T-cell (primary cell): ENCODE results near the gene ANO2. TPM values are rescaled to one million over a fixed set of nuclear protein-coding genes. Genes with fewer than 3 reads are reported as not detected.

ENCODE experiments used
- ATAC-seq, 4 experiments: fragments of 200-7000 bp in 3 of 4; fragments of 150-1000 bp in 1 of 4; cut with Tn5 transposase; replicated peaks in 1 of 4; 1 replicate in 3 of 4; 2 replicates in 1 of 4; pipeline ENCODE4 v1.10.0; 2021; ENCODE audit warnings: moderate library complexity in 3 of 4, mild to moderate bottlenecking in 2 of 4, moderate number of reproducible peaks in 1 of 4
- CTCF ChIA-PET, 2 donors: fragments of 300-600 bp; sonication (Branson Sonifier 250); formaldehyde crosslinking; loops; one replicate each; lab custom pipeline; 2022; ENCODE audit warnings: antibody characterized with exemption in 2 of 2; lab: Charles Lee
- POLR2A ChIA-PET, 2 donors: fragments of 300-600 bp; sonication (Branson Sonifier 250); formaldehyde crosslinking; loops; one replicate each; lab custom pipeline; 2022; ENCODE audit warnings: antibody characterized with exemption in 2 of 2; lab: Charles Lee
- DNase-seq, 35 experiments: peaks; one replicate each; pipeline versions ENCODE4 v3.0.0 to v3.0.0-alpha.2; 2013 to 2023
- H3K27ac ChIP-seq: one replicate; pipeline ENCODE4 v1.5.1; 2013; ENCODE audit warnings: low read length
- H3K27me3 ChIP-seq, 2 experiments: replicated peaks in 1 of 2; 1 replicate in 1 of 2; 2 replicates in 1 of 2; pipeline versions ENCODE4 v1.6.1 to v1.7.0; 2013; ENCODE audit warnings: low read length in 1 of 2, mixed read lengths in 1 of 2; ENCODE audit not compliant: control insufficient read depth in 2 of 2, insufficient read depth in 2 of 2; ENCODE audit errors: extremely low read depth in 1 of 2
- H3K36me3 ChIP-seq, 2 donors: 1 replicate in 1 of 2; 2 replicates in 1 of 2; pipeline versions ENCODE4 v1.6.1 to v1.7.0; 2013; ENCODE audit warnings: low read length in 1 of 2; ENCODE audit not compliant: control insufficient read depth in 2 of 2, insufficient read depth in 1 of 2; ENCODE audit errors: extremely low read depth in 1 of 2
- H3K4me1 ChIP-seq, 2 experiments: 1 replicate in 1 of 2; 2 replicates in 1 of 2; pipeline versions ENCODE4 v1.6.1 to v1.7.0; 2013; ENCODE audit warnings: low read length in 2 of 2, mixed read lengths in 1 of 2; ENCODE audit not compliant: insufficient read depth in 2 of 2, control insufficient read depth in 1 of 2; ENCODE audit errors: extremely low read depth in 1 of 2
- H3K4me3 ChIP-seq, 2 donors: 1 replicate in 1 of 2; 2 replicates in 1 of 2; pipeline versions ENCODE4 v1.5.1 to v1.7.0; 2013; ENCODE audit warnings: mild to moderate bottlenecking in 2 of 2, low read length in 1 of 2, moderate library complexity in 1 of 2; ENCODE audit not compliant: control insufficient read depth in 1 of 2; ENCODE audit errors: extremely low read depth in 1 of 2
- H3K9me3 ChIP-seq: 2 replicates; pipeline ENCODE4 v1.7.0; 2013
- H3K27ac Mint-ChIP-seq, 2 donors: one replicate each; pipeline ENCODE4 v1.8.0; 2020 to 2021; ENCODE audit warnings: mild to moderate bottlenecking in 2 of 2, mixed read lengths in 2 of 2
- H3K27me3 Mint-ChIP-seq, 2 donors: one replicate each; pipeline ENCODE4 v1.8.0; 2021 to 2022; ENCODE audit warnings: mixed read lengths in 2 of 2
- H3K36me3 Mint-ChIP-seq: one replicate; pipeline ENCODE4 v1.8.0; 2021; ENCODE audit warnings: mixed read lengths
- H3K4me1 Mint-ChIP-seq, 3 donors: one replicate each; pipeline ENCODE4 v1.8.0; 2020 to 2022; ENCODE audit warnings: mixed read lengths in 3 of 3, mild to moderate bottlenecking in 1 of 3
- H3K4me3 Mint-ChIP-seq, 3 donors: one replicate each; pipeline ENCODE4 v1.8.0; 2020 to 2022; ENCODE audit warnings: mild to moderate bottlenecking in 3 of 3, mixed read lengths in 3 of 3, moderate library complexity in 3 of 3
- H3K9me3 Mint-ChIP-seq, 3 donors: one replicate each; pipeline ENCODE4 v1.8.0; 2020 to 2022; ENCODE audit warnings: mixed read lengths in 3 of 3
- WGBS: methylation state at CpG from one replicate; pipeline ENCODE4 v1.1.5; 2013; ENCODE audit warnings: missing lambda C conversion rate; ENCODE audit not compliant: insufficient coverage; 5-methylcytosine and 5-hydroxymethylcytosine counted together
- total RNA-seq, 35 experiments: library from RNA in 6 of 35; stranded (reverse) in 6 of 35; fragments of 120-200 nt in 1 of 35; gene quantifications; one replicate each; pipeline versions ENCODE4 v1.2.1 to v1.2.4 and lab custom pipeline; 2013 to 2026

Gene ANO2
- total RNA-seq, 5 donors from 2014 or later (not counting 1 experiment from before 2014, with no cell fraction given), result not detected

- WGBS, result no CpG with 5 or more reads among the region's 1 CpG
- POLR2A ChIA-PET, result no interaction called here
- ATAC-seq (no peak), DNase-seq (no peak)
- Mint-ChIP-seq H3K4me3 (no peak overlapping the region), H3K9me3 (no peaks in the 10 kb centered on the region), H3K4me1 (no peaks in the 10 kb centered on the region), H3K27ac (no peak overlapping the region), H3K36me3 (no peaks in the 10 kb centered on the region), H3K27me3 (peaks cover 10 to 26% of the 10 kb centered on the region in 2 donors)
- Histone ChIP-seq H3K27ac (no peak overlapping the region), H3K9me3 (no peaks in the 10 kb centered on the region), H3K4me1 (no peaks in the 10 kb centered on the region), H3K27me3 (peaks cover 0 to 15% of the 10 kb centered on the region in 2 experiments), H3K4me3 (no peak overlapping the region), H3K36me3 (no peaks in the 10 kb centered on the region)
- CTCF ChIA-PET, result no interaction called here
Observed at GRCh38 chr12:5570416-5570815, 374.6 kb downstream of the ANO2 start.

GRCh38 chr12:5568325-5568981 is 376.6 kb downstream of the ANO2 start:
- H3K27me3 ChIP-seq, result peaks cover 0 to 20% of the 10 kb centered on the region in 2 experiments
- no peaks in the 10 kb centered on the region for H3K36me3 ChIP-seq
- no peaks in the 10 kb centered on the region for H3K36me3 Mint-ChIP-seq
- H3K9me3 Mint-ChIP-seq, result no peaks in the 10 kb centered on the region
- no peaks in the 10 kb centered on the region for H3K4me1 Mint-ChIP-seq
- ChIA-PET CTCF (no interaction called here), POLR2A (interaction anchor here in 1 of 2 donors (0.5 kb wide), 1 partner anchor 109 kb away, joined by 3 read pairs; no protein-coding TSS in a partner anchor)
- H3K27ac ChIP-seq, result no peak overlapping the region
- no peaks in the 10 kb centered on the region for H3K4me1 ChIP-seq
- no peak for ATAC-seq
- peaks cover 10 to 22% of the 10 kb centered on the region in 2 donors for H3K27me3 Mint-ChIP-seq
- no peaks in the 10 kb centered on the region for H3K9me3 ChIP-seq
- no peak overlapping the region for H3K4me3 Mint-ChIP-seq
- no peak overlapping the region for H3K4me3 ChIP-seq
- DNase-seq, result no peak
- WGBS, result 89% methylated on average over 3 of the region's 17 CpGs
- no peak overlapping the region for H3K27ac Mint-ChIP-seq

GRCh38 chr12:5567016-5567725 is 377.9 kb downstream of the ANO2 start:
- CTCF ChIA-PET, result interaction anchor here in 1 of 2 donors (0.7 kb wide), 1 partner anchor 67 kb away, joined by 3 read pairs; no protein-coding TSS in a partner anchor
- ATAC-seq (no peak), DNase-seq (no peak)
- Mint-ChIP-seq H3K27me3 (peaks cover 10 to 16% of the 10 kb centered on the region in 2 donors), H3K4me1 (no peaks in the 10 kb centered on the region), H3K9me3 (no peaks in the 10 kb centered on the region), H3K36me3 (no peaks in the 10 kb centered on the region), H3K27ac (no peak overlapping the region), H3K4me3 (no peak overlapping the region)
- peaks cover 0 to 18% of the 10 kb centered on the region in 2 experiments for H3K27me3 ChIP-seq
- H3K27ac ChIP-seq, result no peak overlapping the region
- H3K4me3 ChIP-seq, result no peak overlapping the region
- H3K4me1 ChIP-seq, result no peaks in the 10 kb centered on the region
- H3K9me3 ChIP-seq, result no peaks in the 10 kb centered on the region
- 68% methylated on average over 7 of the region's 14 CpGs for WGBS
- H3K36me3 ChIP-seq, result no peaks in the 10 kb centered on the region
- POLR2A ChIA-PET, result interaction anchor here in 1 of 2 donors (0.5 kb wide), 1 partner anchor 732 kb away, joined by 3 read pairs; no protein-coding TSS in a partner anchor

GRCh38 chr12:5565933-5566599 is 379.0 kb downstream of the ANO2 start:
- H3K9me3 ChIP-seq, result no peaks in the 10 kb centered on the region
- ChIA-PET POLR2A (no interaction called here), CTCF (no interaction called here)
- H3K4me1 ChIP-seq, result no peaks in the 10 kb centered on the region
- ATAC-seq (no peak), DNase-seq (no peak)
- peaks cover 0 to 17% of the 10 kb centered on the region in 2 experiments for H3K27me3 ChIP-seq
- Mint-ChIP-seq H3K4me3 (no peak overlapping the region), H3K9me3 (no peaks in the 10 kb centered on the region), H3K27ac (no peak overlapping the region), H3K27me3 (peaks cover 8 to 15% of the 10 kb centered on the region in 2 donors), H3K36me3 (no peaks in the 10 kb centered on the region), H3K4me1 (no peaks in the 10 kb centered on the region)
- H3K4me3 ChIP-seq, result no peak overlapping the region
- H3K27ac ChIP-seq, result no peak overlapping the region
- 82% methylated on average over 3 of the region's 3 CpGs for WGBS
- no peaks in the 10 kb centered on the region for H3K36me3 ChIP-seq

DNA sequence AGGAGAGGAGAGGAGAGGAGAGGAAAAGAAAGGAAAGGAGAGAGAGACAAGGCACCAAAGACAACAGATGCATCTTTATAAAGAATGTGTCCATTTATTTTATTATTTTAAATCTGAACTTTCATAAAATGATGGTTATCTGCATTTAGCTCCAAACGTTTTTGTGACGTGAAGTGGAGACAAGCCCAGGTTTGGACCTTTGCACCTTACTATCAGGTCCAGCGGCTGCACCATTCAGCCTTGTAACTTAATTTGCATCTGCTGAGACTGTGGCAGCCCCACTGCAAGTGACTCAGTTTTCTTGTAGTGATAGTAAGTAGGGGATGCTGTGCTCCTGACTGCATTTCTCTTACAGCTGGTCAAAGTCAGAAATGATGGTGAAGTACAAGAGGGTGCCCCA is 382.5 kb downstream of the ANO2 start:
- Mint-ChIP-seq H3K4me1 (no peaks in the 10 kb centered on the region), H3K9me3 (no peaks in the 10 kb centered on the region), H3K36me3 (no peaks in the 10 kb centered on the region), H3K27ac (no peak overlapping the region), H3K4me3 (no peak overlapping the region), H3K27me3 (peaks cover 6 to 13% of the 10 kb centered on the region in 2 donors)
- 80% methylated on average over 1 of the region's 3 CpGs for WGBS
- no peaks in the 10 kb centered on the region for H3K36me3 ChIP-seq
- H3K4me3 ChIP-seq, result no peak overlapping the region
- no peaks in the 10 kb centered on the region for H3K9me3 ChIP-seq
- ATAC-seq (no peak), DNase-seq (no peak)
- ChIA-PET CTCF (no interaction called here), POLR2A (no interaction called here)
- no peak overlapping the region for H3K27ac ChIP-seq
- peaks cover 0 to 11% of the 10 kb centered on the region in 2 experiments for H3K27me3 ChIP-seq
- H3K4me1 ChIP-seq, result no peaks in the 10 kb centered on the region

DNA sequence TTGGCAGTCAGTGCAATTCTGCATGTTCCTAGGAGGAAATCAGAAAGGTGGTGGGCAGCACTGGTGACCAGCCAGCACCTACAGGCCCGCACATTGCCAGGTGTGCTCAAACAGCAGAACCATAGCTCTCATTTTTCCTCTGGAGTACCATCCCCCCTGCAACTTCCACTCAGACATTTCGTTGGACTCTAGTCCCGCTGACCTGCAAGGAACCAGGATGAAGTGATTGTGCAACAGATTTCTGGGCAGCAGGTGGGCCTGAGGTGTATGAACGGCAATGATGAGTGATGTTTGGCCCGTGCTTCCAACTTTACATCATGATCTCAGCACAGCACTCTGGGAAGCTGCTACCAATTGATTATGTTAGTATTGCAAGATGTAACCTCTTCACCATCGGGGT is 383.2 kb downstream of the ANO2 start:
- no peaks in the 10 kb centered on the region for H3K4me1 Mint-ChIP-seq
- Histone ChIP-seq H3K4me1 (no peaks in the 10 kb centered on the region), H3K27ac (no peak overlapping the region), H3K36me3 (no peaks in the 10 kb centered on the region), H3K4me3 (no peak overlapping the region), H3K9me3 (no peaks in the 10 kb centered on the region), H3K27me3 (peaks cover 0 to 8% of the 10 kb centered on the region in 2 experiments)
- no peaks in the 10 kb centered on the region for H3K9me3 Mint-ChIP-seq
- CTCF ChIA-PET, result no interaction called here
- ATAC-seq (no peak), DNase-seq (no peak)
- POLR2A ChIA-PET, result no interaction called here
- no peak overlapping the region for H3K4me3 Mint-ChIP-seq
- H3K27ac Mint-ChIP-seq, result no peak overlapping the region
- no CpG with 5 or more reads among the region's 6 CpGs for WGBS
- H3K36me3 Mint-ChIP-seq, result no peaks in the 10 kb centered on the region
- H3K27me3 Mint-ChIP-seq, result peaks cover 5 to 8% of the 10 kb centered on the region in 2 donors
